ENCODE data around the gene CLMN. TPM values are rescaled to one million over a fixed set of nuclear protein-coding genes. Genes with fewer than 3 reads are reported as not detected.

CLMN gene
- total and polyA plus RNA-seq, 2 of the 8 experiments (the other 6 are each of a cell fraction or from before 2014, with no cell fraction given): 1.6 to 8.2 TPM

GRCh38 chr14:95236221-95236620 is 83.5 kb downstream of the CLMN start:
- Histone ChIP-seq H3K36me3 (ENCODE audit: control insufficient read depth in 2 of 4, insufficient read depth in 4 of 4, low read length in 3 of 4) (no peaks in the 10 kb centered on the region), H2BK12ac (ENCODE audit: low read depth, low read length) (no peak overlapping the region), H3K18ac (ENCODE audit: extremely low read depth, low read length) (no peak overlapping the region), H3K9ac (replicated peaks in 1 of 4; ENCODE audit: extremely low read depth in 1 of 4, low read depth in 3 of 4, low read length in 3 of 4) (no peak overlapping the region), H2AFZ (ENCODE audit: low read length) (no peak overlapping the region), H3K27me3 (replicated peaks in 1 of 4; ENCODE audit: control insufficient read depth in 3 of 4, extremely low read depth in 1 of 4, insufficient read depth in 3 of 4, low read length in 3 of 4) (no peaks in the 10 kb centered on the region), H2BK15ac (ENCODE audit: low read length) (no peak overlapping the region), H3K4ac (replicated peaks; ENCODE audit: insufficient read length, low read depth, low read length) (no peak overlapping the region), H3K4me1 (replicated peaks in 1 of 4; ENCODE audit: control insufficient read depth in 3 of 4, insufficient read depth in 4 of 4, low read length in 3 of 4) (peaks cover 0 to 6% (median 0%) of the 10 kb centered on the region in 4 experiments; a peak in 4 of 7 replicates), H3K56ac (replicated peaks; ENCODE audit: insufficient read length, low read depth, low read length) (no peak overlapping the region), H3K14ac (ENCODE audit: insufficient read length) (no peak overlapping the region), H3K4me3 (ENCODE audit: extremely low read depth in 1 of 4, insufficient read depth in 2 of 4, low read depth in 3 of 4, low read length in 4 of 4) (no peak overlapping the region), H3K4me2 (ENCODE audit: insufficient read depth in 1 of 2, low read depth in 2 of 2, low read length in 2 of 2) (no peak overlapping the region), H3K23ac (ENCODE audit: insufficient read length) (no peak overlapping the region), H2BK20ac (ENCODE audit: low read length) (no peak overlapping the region), H4K20me1 (replicated peaks in 1 of 2; ENCODE audit: control insufficient read depth in 1 of 2, insufficient read depth in 2 of 2, low read length in 2 of 2) (peaks cover 0 to 1% of the 10 kb centered on the region in 2 experiments), H3K27ac (ENCODE audit: low read depth, low read length) (no peak overlapping the region), H4K5ac (ENCODE audit: insufficient read length, low read depth, low read length) (no peak overlapping the region), H2BK5ac (ENCODE audit: low read depth, low read length) (no peak overlapping the region), H3K79me1 (ENCODE audit: low read depth, low read length) (no peaks in the 10 kb centered on the region), H2AK5ac (ENCODE audit: low read depth, low read length) (no peak overlapping the region), H3K79me2 (ENCODE audit: control insufficient read depth in 1 of 2, insufficient read depth in 2 of 2, low read length in 2 of 2) (no peaks in the 10 kb centered on the region), H4K8ac (ENCODE audit: extremely low read depth, insufficient read depth, low read length) (no peak overlapping the region), H4K91ac (replicated peaks; ENCODE audit: insufficient read length, low read length) (no peak overlapping the region), H3K9me3 (ENCODE audit: insufficient read depth in 2 of 2, low read depth in 1 of 2, low read length in 1 of 2) (no peaks in the 10 kb centered on the region), H2BK120ac (replicated peaks; ENCODE audit: low read depth, low read length) (no peak overlapping the region), H3K23me2 (ENCODE audit: low read depth, low read length) (peaks cover 2% of the 10 kb centered on the region; the same call in 1 of the 2 replicates)
- WGBS, 2 experiments (ENCODE audit: extremely low coverage in 1 of 2, insufficient coverage in 1 of 2, insufficient read length in 1 of 2, insufficient replicate concordance in 2 of 2, low coverage in 1 of 2, low lambda C conversion rate in 2 of 2, missing lambda C conversion rate in 1 of 2): 91% methylated on average over 9 of the region's 12 CpGs; no CpG with 5 or more reads in 1 of the 2 experiments
- no peak for DNase-seq (ENCODE audit: low read depth in 1 of 2, low spot score in 2 of 2)
- ChIA-PET POLR2A (ENCODE audit: partially characterized antibody) (no interaction called here), CTCF (ENCODE audit: partially characterized antibody) (interaction anchor here (0.6 to 1.6 kb wide), 4 partner anchors 14 to 323 kb away, joined by 3 to 5 read pairs (median 4); no protein-coding TSS in a partner anchor)
- FAIRE-seq: no peak
- TF ChIP-seq ZNF274 (IDR thresholded peaks at IDR 0.05; ENCODE audit: borderline replicate concordance, extremely low read depth, low read length): no peak
- TF ChIP-seq ATF2 (IDR thresholded peaks at IDR 0.05; ENCODE audit: low read length): no peak
- no peak for TF ChIP-seq POLR2A (IDR thresholded peaks at IDR 0.05; ENCODE audit: control extremely low read depth in 1 of 2, low read depth in 2 of 2, low read length in 2 of 2)
- no peak for TF ChIP-seq SRF (IDR thresholded peaks at IDR 0.05; ENCODE audit: low read depth, low read length)
- TF ChIP-seq SIX5 (IDR thresholded peaks at IDR 0.05; ENCODE audit: low read depth, low read length): no peak
- no peak for TF ChIP-seq SP4 (IDR thresholded peaks at IDR 0.05; ENCODE audit: low read length)
- no peak for TF ChIP-seq PHF8 (conservative IDR thresholded peaks at IDR 0.05; ENCODE audit: low read depth, low read length)

Data from H1 (cell line).